H1 (cell line): Measurements from ENCODE around the gene COL5A1. TPM values are rescaled to one million over a fixed set of nuclear protein-coding genes. Genes with fewer than 3 reads are reported as not detected.

Experiments
- CHD2 ChIP-seq: IDR thresholded peaks from 2 replicates; pipeline ENCODE4 v1.6.1; 2012; ENCODE audit warnings: low read length, improper control_type of control experiment
- CTBP2 ChIP-seq: IDR thresholded peaks from 2 replicates; pipeline ENCODE4 v1.7.0; 2011; ENCODE audit warnings: borderline replicate concordance, mild to moderate bottlenecking, moderate library complexity, mixed read lengths, low read length; ENCODE audit not compliant: insufficient read depth, insufficient read length
- polyA plus RNA-seq, 7 experiments: library from polyadenylated mRNA; depleted of rRNA in 3 of 7; stranded (reverse) in 5 of 7; unstranded in 2 of 7; fragments of >200 nt in 5 of 7; fragments of 200-250 nt in 2 of 7; gene quantifications; 1 replicate in 5 of 7; 2 replicates in 1 of 7; 4 replicates in 1 of 7; pipeline versions ENCODE4 v1.2.1 to v1.2.3, GENCODE V29; 2011 to 2013; ENCODE audit warnings: missing spikeins in 2 of 7, mixed read lengths in 2 of 7
- total RNA-seq: library from RNA; stranded (reverse); fragmentation: NEBNext Ultra II Directional; extraction: Animal tissue kit (Norgen Biotek cat#: 25700); gene quantifications from 2 replicates; pipeline ENCODE4 v1.2.1, GENCODE V29; 2021

COL5A1 gene
- total and polyA plus RNA-seq, 2 of the 8 experiments (the other 6 are each of a cell fraction or from before 2014, with no cell fraction given) = 3.8 to 12.0 TPM

- TF ChIP-seq CHD2 = no peak
- no peak for TF ChIP-seq CTBP2
- TF ChIP-seq, all 59 proteins: peak for 0
These were observed 4.2 kb downstream of the COL5A1 start (continued) for GRCh38 chr9:134645607-134646365.
